NT2/D1 (cell line): Measurements from ENCODE around the gene RPS24.

Experiments used
- SUZ12 ChIP-seq: IDR thresholded peaks from 2 replicates; pipeline ENCODE4 v1.6.1; 2011; ENCODE audit not compliant: insufficient read length, insufficient read depth; ENCODE audit errors: extremely low read depth
- YY1 ChIP-seq: IDR thresholded peaks from 2 replicates; pipeline ENCODE4 v1.6.1; 2011; ENCODE audit not compliant: insufficient read length, insufficient read depth

DNA sequence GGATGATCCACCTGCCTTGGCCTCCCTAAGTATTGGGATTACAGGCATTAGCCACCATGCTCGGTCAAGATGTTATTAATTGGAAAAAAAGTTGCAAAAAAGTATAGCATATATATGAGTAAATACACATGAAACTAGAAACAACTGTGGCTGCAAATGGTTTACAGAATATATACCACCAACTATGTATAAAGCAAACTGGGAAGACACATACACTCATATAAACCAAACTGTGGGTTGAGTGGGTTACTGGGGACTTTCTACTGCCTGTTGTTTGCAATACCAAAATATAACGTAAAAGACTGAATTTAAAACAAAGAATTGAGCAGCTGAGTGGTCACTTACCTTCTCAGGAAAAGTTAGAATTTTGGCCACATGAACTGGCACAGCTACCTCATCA, 12.5 kb upstream of the RPS24 start:
- no peak for TF ChIP-seq SUZ12
- no peak for TF ChIP-seq YY1
